ENCODE data around the gene PDXK. TPM values are rescaled to one million over a fixed set of nuclear protein-coding genes. Genes with fewer than 3 reads are reported as not detected.

The PDXK gene
- total and polyA plus RNA-seq, 2 experiments from 2014 or later = 68.0 to 89.7 TPM

- H3K36me3 ChIP-seq (ENCODE audit: low read depth) = no peaks in the 10 kb centered on the region
- peak overlapping the region; percentile 63 for H3K9ac ChIP-seq
- no peaks in the 10 kb centered on the region for H3K9me3 ChIP-seq (ENCODE audit: low read depth)
- DNase-seq = peak; percentile 99
- no peaks in the 10 kb centered on the region for H4K20me1 ChIP-seq (ENCODE audit: insufficient read depth)
- peak overlapping the region; percentile 71 for H3K4me2 ChIP-seq (ENCODE audit: unreplicated experiment)
- H3K4me3 ChIP-seq = peak overlapping the region; percentile 45
- H3K27ac ChIP-seq = peak overlapping the region; percentile 86
- 32 to 37% methylated on average over 42 to 53 of the region's 59 CpGs for WGBS, 2 experiments (ENCODE audit: low coverage in 1 of 2, low lambda C conversion rate in 2 of 2, missing lambda C conversion rate in 2 of 2)
- peaks cover 58% of the 10 kb centered on the region for H3K4me1 ChIP-seq (ENCODE audit: insufficient read depth)
- H3K79me2 ChIP-seq (ENCODE audit: insufficient read depth) = peaks cover 71% of the 10 kb centered on the region
- no peaks in the 10 kb centered on the region for H3K27me3 ChIP-seq (replicated peaks; ENCODE audit: insufficient read depth)
- peaks cover 31% of the 10 kb centered on the region for H3F3A ChIP-seq (ENCODE audit: insufficient read depth)
- in situ Hi-C loops (cut with MboI) = no loop called here
- TF ChIP-seq EZH2phosphoT487 (IDR thresholded peaks at IDR 0.05; ENCODE audit: insufficient read depth, low read depth) (no peak), EZH2 (IDR thresholded peaks at IDR 0.05; ENCODE audit: insufficient read depth, poor library complexity, severe bottlenecking) (no peak)
- H2AFZ ChIP-seq = no peak overlapping the region; the same call in 1 of the 2 replicates
- no peaks in the 10 kb centered on the region for H3K9me2 ChIP-seq (ENCODE audit: insufficient read depth)
Measured at GRCh38 chr21:43728467-43729390, 9.8 kb downstream of the PDXK start.

GRCh38 chr21:43731476-43731875 lies 12.5 kb downstream of the PDXK start:
- 84 to 87% methylated on average over 6 of the region's 6 CpGs for WGBS, 2 experiments (ENCODE audit: low coverage in 1 of 2, low lambda C conversion rate in 2 of 2, missing lambda C conversion rate in 2 of 2)
- Histone ChIP-seq H3K9me3 (ENCODE audit: low read depth) (no peaks in the 10 kb centered on the region), H2AFZ (no peak overlapping the region), H3K36me3 (ENCODE audit: low read depth) (no peaks in the 10 kb centered on the region), H4K20me1 (ENCODE audit: insufficient read depth) (no peaks in the 10 kb centered on the region), H3K9ac (0 out of 2 replicates have a peak overlapping the region, but pooled peaks have one; percentile 39), H3F3A (ENCODE audit: insufficient read depth) (peaks cover 19% of the 10 kb centered on the region), H3K9me2 (ENCODE audit: insufficient read depth) (no peaks in the 10 kb centered on the region), H3K27me3 (replicated peaks; ENCODE audit: insufficient read depth) (no peaks in the 10 kb centered on the region), H3K27ac (no peak overlapping the region), H3K4me2 (ENCODE audit: unreplicated experiment) (peak overlapping the region; percentile 65), H3K4me3 (no peak overlapping the region), H3K4me1 (ENCODE audit: insufficient read depth) (peaks cover 50% of the 10 kb centered on the region), H3K79me2 (ENCODE audit: insufficient read depth) (peaks cover 77% of the 10 kb centered on the region)
- TF ChIP-seq EZH2phosphoT487 (IDR thresholded peaks at IDR 0.05; ENCODE audit: insufficient read depth, low read depth) (no peak), EZH2 (IDR thresholded peaks at IDR 0.05; ENCODE audit: insufficient read depth, poor library complexity, severe bottlenecking) (no peak)
- in situ Hi-C loops (cut with MboI) = no loop called here
- no peak for DNase-seq

- Histone ChIP-seq H2AFZ (no peak overlapping the region), H3K4me1 (ENCODE audit: insufficient read depth) (peaks cover 44% of the 10 kb centered on the region), H3F3A (ENCODE audit: insufficient read depth) (peaks cover 12% of the 10 kb centered on the region), H3K4me3 (peak overlapping the region; percentile 34), H3K27ac (peak overlapping the region; percentile 60), H4K20me1 (ENCODE audit: insufficient read depth) (no peaks in the 10 kb centered on the region), H3K79me2 (ENCODE audit: insufficient read depth) (peaks cover 77% of the 10 kb centered on the region), H3K36me3 (ENCODE audit: low read depth) (no peaks in the 10 kb centered on the region), H3K9me2 (ENCODE audit: insufficient read depth) (no peaks in the 10 kb centered on the region), H3K27me3 (replicated peaks; ENCODE audit: insufficient read depth) (no peaks in the 10 kb centered on the region), H3K9ac (peak overlapping the region; percentile 39), H3K9me3 (ENCODE audit: low read depth) (no peaks in the 10 kb centered on the region), H3K4me2 (ENCODE audit: unreplicated experiment) (peak overlapping the region; percentile 65)
- WGBS, 2 experiments (ENCODE audit: low coverage in 1 of 2, low lambda C conversion rate in 2 of 2, missing lambda C conversion rate in 2 of 2) = 21 to 23% methylated on average over 23 of the region's 23 CpGs
- TF ChIP-seq EZH2phosphoT487 (IDR thresholded peaks at IDR 0.05; ENCODE audit: insufficient read depth, low read depth) (no peak), EZH2 (IDR thresholded peaks at IDR 0.05; ENCODE audit: insufficient read depth, poor library complexity, severe bottlenecking) (no peak)
- in situ Hi-C loops (cut with MboI) = no loop called here
- peak; percentile 77 for DNase-seq
Measured at GRCh38 chr21:43731891-43732711, 13.2 kb downstream of the PDXK start.

DNA sequence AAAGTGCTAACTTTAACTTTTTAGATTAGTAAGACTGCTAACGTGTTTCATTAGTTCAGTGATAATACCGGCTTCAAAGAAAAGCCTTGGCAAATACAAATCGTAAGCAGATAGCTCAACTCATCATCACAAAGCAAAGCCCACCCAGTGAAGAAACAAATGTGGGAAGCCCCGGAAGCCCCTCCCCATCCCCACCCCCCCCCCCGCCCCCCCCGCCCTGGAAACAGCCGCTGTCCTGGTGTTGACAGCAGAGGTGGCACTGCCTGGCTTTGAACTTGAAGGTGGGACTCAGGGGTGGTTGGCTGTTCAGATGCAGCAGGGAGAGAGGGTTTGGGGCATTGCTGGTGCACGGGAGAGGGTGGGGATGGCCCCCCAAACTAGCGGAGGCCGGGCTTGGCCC lies 14.1 kb downstream of the PDXK start:
- in situ Hi-C loops (cut with MboI) = no loop called here
- peak overlapping the region; percentile 39 for H3K9ac ChIP-seq
- H3K9me3 ChIP-seq (ENCODE audit: low read depth) = no peaks in the 10 kb centered on the region
- no peak overlapping the region for H2AFZ ChIP-seq
- TF ChIP-seq EZH2phosphoT487 (IDR thresholded peaks at IDR 0.05; ENCODE audit: insufficient read depth, low read depth) (no peak), EZH2 (IDR thresholded peaks at IDR 0.05; ENCODE audit: insufficient read depth, poor library complexity, severe bottlenecking) (no peak)
- H3K27ac ChIP-seq = peak overlapping the region; percentile 60
- H3K4me2 ChIP-seq (ENCODE audit: unreplicated experiment) = peak overlapping the region; percentile 65
- H3K36me3 ChIP-seq (ENCODE audit: low read depth) = no peaks in the 10 kb centered on the region
- peak overlapping the region; percentile 34; the same call in 1 of the 2 replicates for H3K4me3 ChIP-seq
- peaks cover 34% of the 10 kb centered on the region for H3K4me1 ChIP-seq (ENCODE audit: insufficient read depth)
- WGBS, 2 experiments (ENCODE audit: low coverage in 1 of 2, low lambda C conversion rate in 2 of 2, missing lambda C conversion rate in 2 of 2) = 38 to 63% methylated on average over 8 to 10 of the region's 10 CpGs
- no peaks in the 10 kb centered on the region for H3K27me3 ChIP-seq (replicated peaks; ENCODE audit: insufficient read depth)
- no peak for DNase-seq
- H3F3A ChIP-seq (ENCODE audit: insufficient read depth) = peaks cover 12% of the 10 kb centered on the region; the same call in 1 of the 2 replicates
- no peaks in the 10 kb centered on the region for H3K9me2 ChIP-seq (ENCODE audit: insufficient read depth)
- H3K79me2 ChIP-seq (ENCODE audit: insufficient read depth) = peaks cover 77% of the 10 kb centered on the region
- no peaks in the 10 kb centered on the region for H4K20me1 ChIP-seq (ENCODE audit: insufficient read depth)

All from GM23248 (cell line).